Germinal center (tissue), 1 donor: ENCODE results near the gene ACO1.
A peak's percentile ranks its signal among the peaks of the same experiment; 100 is the strongest.

Experiments
- DNase-seq: peaks from one replicate; pipeline ENCODE4 v3.0.0; 2012; ENCODE audit warnings: mixed read lengths, low spot score

The ACO1 gene

DNA sequence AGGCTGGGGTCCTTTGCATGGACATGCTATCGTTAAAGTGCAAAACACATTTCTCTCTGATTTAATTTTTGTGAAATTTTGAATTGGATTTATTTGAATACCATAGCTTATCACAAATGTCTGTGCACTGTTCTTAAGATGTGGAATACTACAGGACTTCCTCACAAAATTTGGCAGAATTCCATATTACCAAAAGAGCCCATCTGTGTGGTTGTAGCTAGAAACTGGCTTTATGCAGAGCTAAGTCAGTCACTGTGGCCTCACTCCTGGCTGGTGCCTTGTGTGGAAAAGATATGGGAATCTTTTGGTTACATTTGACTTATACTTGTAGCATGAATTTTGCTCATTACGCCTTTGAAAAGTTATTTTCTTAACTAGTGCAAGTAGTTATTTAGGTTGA is 35.5 kb downstream of the ACO1 start:
- no peak for DNase-seq

DNA sequence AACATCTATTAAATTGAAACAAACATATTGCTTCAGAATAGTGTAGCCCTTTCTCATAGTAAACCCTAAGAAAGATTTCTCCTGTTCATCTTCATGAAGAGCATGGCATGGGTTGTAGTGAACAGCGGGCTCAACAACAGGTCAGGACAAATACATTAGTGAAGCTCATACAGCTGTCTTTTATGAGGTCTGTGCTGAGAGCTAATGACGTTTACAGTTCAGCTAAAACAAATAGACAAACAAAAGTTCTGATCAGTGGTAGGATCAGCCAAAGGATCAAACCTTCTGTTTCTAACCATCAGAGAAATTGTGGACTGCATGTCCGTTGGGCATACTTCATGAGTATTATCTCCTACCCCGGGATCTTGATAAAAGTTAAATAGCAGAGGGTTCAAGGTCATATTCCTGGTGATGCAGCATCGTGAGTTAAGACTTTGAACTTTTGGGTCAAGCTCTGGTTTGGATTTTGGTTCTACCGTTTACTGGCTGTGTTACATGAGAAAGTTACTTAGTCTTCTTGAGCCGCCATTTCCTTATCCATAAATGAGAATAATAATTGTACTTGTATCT is 37.9 kb downstream of the ACO1 start:
- DNase-seq, result no peak

DNA sequence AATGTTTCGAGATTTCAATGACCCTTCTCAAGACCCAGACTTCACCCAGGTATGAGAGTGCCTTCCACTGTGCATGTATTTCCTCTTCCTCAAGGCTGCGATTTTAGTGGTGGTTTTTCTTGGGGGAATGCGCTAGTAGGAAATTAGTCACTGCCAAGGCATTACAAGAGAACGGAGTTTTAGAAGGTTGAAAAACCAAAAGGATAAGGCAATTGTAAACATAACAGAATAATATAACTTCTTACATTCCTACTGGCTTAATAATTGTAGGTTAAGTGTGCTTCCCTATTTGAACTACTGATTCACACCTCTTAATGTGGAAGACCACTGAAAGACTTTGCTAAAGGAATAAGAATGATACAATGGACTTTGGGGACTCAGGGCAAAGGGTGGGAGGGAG is 38.9 kb downstream of the ACO1 start:
- DNase-seq, result no peak

DNA sequence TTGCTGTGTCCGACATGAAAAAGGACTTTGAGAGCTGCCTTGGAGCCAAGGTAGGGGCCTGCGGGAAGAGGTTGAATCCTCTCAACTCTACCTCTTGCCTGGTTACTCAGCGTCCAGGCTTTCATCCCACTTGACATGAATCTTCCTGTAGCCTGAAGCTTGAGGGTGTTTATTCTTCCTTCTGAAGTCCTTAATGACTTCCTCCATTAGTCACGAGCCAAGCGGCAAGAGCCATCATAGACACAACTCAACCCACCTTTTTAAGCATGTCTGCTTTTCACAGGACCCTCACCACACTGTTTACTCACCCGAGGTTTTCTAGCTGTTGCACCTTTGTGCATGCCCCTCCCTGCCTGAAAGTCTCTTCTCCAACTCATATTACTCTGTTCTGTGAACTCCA is 40.2 kb downstream of the ACO1 start:
- DNase-seq, result no peak

DNA sequence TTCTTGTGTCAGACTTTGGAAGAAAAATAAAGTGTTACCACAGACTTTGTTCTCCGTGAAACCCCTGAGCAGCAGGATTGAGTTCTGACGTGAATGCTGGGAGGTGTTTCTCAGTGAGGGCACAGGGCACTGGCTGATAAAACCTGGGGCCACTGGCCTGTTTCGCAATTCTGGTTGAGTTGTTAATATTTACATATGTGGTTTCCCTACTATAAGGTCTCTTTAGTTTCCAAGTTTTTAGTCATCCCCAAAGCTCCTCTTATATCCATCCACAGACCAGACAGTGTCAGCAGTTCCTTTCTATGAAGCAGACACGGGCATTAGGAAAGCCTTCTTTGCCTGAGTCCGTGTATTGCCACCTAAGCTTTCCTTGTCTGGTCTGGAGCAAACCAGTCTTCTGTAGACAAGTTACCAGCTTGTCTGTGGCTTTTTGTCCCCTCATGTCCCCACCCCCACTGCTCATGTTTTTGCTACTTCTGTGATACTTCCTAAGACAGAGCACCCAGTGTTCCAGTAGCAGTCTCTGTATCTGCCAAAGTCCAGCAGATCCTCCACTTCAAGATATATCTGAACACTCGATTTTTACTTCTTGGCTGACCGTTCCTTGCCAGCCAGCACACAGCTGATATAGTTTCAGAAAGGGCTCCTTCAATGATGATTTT is 42.0 kb downstream of the ACO1 start:
- no peak for DNase-seq

DNA sequence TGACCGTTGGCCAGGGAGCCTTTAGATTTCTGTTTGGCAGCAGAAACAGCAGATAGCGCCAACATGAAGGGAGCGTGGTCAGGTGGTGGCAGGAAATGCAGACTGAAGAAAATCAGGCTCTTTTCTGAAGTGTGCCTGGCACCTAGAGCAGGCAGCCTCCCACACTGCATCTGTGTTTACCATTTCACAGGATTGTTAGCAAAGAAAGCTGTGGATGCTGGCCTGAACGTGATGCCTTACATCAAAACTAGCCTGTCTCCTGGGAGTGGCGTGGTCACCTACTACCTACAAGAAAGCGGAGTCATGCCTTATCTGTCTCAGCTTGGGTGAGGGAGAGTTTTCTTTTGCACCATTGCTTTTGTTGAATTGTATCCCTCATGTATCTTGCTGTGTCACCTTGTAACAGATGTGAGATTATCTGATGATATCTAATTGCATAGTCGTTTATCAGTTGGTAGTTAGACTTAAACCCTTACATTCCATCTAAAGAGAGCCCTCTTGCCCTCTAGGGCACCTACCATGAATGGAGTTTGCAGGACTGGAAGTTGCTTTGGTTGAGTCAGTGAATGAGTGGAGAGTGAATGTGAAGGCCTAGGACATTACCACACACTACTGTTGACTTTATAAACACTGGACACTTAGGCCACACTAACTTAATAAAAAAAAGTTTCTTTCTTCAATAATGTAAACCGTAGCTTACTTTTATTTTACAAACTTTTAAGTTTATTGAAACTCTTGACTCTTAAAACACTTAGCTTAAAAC is 42.8 kb downstream of the ACO1 start:
- no peak for DNase-seq

DNA sequence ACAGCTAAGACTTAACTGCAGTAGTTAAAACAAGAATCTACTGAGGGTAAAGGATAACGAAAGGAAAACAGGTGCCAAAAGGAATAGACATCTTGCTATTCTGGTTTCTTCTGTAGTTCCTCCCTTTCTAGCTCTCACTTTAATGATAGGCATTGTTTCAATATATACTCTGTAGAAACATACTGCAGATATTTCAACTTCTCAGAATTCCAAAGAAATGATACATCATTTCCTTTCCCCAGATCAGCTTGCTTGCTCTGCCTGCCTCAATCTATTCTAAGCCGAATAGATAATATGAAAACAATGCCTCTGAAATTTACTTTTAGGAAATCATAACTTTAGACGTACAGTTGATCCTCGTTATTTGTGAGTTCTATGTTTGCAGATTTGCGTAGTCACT is 46.3 kb downstream of the ACO1 start:
- no peak for DNase-seq

DNA sequence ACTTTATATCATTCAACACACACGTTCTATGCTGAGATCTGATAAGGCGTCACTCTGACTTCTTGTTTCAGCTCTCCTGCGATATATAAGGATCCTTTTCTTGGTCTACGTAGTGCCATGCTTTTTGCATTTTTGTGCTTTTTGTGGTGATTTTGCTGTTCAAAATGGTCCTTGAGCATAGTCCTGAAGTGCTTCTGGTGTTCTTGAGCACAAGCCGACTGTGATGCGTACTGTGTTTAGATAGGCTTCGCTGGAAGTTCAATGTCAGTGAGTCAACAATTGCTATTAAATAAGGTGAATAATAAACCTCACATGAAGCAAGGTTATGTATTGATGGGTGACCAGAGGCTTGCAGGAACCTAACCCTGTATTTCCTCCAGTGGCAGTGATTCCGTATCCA is 46.8 kb downstream of the ACO1 start:
- DNase-seq, result no peak

DNA sequence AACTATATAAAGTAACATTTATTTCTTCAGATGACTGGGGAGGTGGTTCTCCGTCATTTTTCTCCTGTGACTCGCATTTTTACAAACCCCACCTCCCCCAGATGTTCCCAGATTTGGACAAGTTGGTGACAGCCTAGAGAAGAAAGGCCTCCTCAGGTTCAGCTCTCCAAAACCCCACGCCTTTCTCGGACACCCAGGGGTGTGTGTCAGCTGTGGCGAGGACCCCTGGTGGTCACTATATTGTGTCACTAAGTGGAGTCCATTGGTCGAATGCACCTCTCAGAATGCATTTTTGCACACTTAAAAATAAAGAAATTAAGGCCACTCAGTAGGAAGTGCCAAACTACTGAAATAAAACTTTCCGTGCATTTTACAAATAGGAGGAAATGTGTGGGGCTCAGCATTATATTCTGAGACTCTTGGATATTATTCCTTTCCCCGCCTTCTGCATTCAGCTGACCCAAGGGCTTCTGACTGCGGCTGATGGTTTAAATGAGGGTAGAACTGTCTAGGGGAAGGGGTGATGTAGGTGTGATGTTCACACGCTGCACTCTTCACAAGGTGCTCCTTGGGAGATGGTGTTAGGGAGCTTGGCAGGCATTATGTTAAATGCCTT is 47.6 kb downstream of the ACO1 start:
- peak; percentile 10 for DNase-seq

DNA sequence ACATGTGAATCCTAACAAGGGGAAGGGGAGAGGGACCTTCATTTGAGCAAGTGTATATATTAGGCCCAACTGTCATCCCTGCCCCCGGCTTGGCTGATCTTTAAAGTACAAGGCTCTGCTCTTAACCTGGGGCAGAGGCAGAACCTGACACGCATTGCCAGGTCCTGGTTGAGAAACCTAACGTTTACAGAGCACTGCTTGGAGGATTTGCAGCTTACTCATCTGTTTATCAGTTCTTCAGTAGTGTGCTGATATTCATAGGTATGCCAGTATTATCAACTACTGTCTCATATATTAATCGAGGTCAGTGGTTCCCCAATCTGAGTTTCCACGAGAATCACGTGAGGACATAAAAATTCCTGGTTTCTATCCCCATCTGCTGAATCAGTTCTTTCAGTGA is 50.4 kb downstream of the ACO1 start:
- DNase-seq, result no peak

DNA sequence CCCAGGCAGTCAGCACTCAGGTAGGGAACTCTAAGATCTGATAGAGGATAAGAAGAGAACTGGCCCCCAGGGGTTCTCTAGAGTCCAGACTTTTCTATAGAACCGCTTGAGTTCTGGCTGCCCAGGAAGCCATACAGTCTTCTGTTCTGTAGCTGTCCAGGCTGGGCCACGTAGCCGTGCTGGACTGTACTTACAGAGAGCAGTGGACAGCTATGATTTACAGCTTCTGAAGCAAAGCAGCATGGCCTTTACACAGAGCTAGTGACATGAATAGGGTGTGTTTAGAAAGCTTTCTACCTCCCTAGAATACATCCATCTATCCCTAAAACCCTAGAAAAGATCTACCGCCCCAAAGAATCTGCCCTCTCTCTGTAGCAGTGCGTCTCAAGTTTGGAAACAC is 57.2 kb downstream of the ACO1 start:
- no peak for DNase-seq

DNA sequence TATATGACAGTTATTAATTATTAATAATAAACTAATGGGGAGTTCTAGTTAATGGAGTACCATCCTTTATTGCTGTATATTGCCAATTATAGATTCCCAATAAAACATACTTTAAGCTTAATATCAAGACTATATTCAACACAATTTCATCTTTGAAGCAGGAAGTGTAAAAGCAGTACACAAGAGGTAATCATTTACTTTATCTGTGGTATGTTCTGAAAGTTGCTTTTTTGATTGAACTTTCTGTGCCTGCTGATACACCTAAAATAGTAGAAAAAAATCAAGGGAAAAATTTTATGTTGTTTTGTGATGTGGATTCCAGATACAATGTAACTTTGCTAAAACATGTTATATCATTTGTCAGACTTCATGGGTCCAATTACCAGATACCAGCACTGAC is 58.0 kb downstream of the ACO1 start:
- DNase-seq, result no peak

DNA sequence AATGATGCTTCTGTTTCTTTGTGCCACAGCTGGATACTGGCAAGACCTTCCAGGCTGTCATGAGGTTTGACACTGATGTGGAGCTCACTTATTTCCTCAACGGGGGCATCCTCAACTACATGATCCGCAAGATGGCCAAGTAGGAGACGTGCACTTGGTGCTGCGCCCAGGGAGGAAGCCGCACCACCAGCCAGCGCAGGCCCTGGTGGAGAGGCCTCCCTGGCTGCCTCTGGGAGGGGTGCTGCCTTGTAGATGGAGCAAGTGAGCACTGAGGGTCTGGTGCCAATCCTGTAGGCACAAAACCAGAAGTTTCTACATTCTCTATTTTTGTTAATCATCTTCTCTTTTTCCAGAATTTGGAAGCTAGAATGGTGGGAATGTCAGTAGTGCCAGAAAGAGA is 65.5 kb downstream of the ACO1 start:
- no peak for DNase-seq

DNA sequence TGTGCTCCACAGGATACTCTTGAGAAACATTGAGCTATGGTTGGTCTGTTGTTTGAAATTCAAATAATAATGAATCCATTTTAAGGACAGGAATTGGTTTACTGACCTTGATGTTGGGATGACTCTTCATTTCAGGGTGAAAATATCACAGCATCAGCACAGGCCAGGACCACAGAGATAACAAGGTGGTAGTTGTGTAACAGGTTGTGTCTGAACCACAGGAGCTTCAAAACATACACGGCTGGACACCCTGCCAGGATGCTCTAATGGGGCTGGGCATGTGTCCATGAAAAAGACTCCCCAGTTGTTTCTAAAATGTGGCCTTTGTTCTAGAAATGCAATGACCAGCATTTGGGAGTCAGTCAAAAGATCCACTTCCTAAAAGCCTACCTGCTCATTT is 69.8 kb downstream of the ACO1 start:
- DNase-seq, result no peak

DNA sequence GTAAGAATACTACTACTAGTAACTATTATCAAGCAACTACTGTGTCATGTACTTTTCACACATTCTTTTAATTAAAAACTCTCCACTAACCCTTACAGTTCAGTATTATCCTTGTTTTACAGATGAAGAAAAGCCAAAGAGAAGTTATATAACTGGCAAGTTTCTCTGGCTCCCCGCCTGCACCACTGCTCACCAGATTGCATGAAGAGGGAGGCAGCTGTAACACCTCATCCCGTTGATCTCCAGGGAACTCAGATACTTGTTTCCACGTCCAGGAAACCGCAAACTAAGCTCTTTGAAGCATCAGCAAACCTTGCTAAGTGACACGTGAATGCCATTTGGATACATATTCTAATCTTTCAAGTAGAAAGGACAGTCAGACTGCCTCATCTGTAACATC is 71.3 kb downstream of the ACO1 start:
- DNase-seq, result no peak

DNA sequence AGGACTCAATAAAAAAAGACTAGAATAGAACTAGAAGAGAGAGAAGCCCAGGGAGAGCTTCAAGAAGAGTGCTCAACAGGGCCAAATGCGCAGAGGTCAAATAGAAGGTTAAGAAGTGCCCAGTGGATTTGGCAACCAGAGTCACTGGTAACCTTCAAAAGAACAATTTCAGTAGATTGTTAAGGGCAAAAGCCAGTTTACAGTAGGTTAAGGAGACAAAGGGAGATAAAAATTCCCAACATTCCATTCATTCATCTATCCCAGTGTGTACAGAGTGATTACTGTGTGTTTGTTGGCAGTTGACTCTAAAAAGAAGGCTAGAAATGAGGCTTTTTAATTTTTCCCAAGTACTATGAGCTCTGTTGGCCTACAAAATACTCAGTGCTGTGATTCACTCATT is 72.1 kb downstream of the ACO1 start:
- no peak for DNase-seq

DNA sequence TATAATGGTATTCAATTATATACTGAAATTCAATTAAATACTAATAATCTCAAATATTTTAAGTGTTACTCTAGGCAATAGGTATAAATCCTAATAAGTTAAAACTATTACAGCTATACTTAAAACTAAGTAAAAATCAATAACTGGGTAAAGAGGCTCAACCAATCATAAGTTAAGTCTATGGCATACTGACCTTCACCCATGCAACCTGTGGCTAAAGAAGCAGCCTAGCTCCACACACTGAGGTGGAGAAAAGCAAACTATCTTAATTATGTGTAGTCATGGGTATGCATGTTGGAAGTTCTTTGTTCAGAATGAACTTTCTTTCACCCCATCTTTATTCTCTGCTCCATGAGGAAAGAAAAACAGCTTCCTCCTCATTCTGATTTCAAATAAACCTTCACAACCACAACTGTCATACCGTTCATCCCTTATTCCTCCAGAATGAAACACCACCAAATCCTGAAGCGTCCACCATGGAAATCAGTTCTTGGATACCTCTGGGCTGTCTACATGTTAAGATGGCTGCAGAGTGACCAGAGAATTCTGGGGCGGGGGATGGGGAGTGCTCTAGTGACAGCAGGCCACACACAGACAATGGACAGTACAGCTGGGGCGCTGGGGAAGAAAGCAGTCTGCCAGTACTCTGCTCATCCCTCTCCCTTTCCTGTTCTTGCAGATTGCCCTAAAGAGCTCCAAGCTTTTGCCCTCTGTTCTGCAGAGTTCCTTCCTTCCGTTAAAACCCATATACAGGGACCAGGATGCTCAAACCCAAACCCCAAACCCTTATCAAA is 79.3 kb downstream of the ACO1 start:
- no peak for DNase-seq

DNA sequence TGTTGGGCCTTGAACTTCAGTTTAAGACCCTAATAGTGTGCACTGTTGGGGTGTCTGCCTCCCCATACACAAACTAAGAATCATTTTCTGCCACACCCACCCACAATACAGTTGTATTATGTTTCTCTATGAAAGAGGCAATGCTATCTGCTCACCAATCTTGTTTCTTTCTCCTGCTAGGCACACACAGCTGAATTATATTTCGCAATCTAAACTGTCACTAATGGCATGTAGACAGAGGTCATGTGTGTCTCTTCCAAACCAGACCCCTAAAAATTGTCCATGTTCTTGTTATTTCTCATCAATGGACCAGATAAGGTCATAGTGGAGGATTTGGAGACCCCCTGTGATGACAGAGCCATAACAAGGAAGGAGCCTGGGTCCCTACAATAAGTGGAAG is 84.3 kb downstream of the ACO1 start:
- no peak for DNase-seq

DNA sequence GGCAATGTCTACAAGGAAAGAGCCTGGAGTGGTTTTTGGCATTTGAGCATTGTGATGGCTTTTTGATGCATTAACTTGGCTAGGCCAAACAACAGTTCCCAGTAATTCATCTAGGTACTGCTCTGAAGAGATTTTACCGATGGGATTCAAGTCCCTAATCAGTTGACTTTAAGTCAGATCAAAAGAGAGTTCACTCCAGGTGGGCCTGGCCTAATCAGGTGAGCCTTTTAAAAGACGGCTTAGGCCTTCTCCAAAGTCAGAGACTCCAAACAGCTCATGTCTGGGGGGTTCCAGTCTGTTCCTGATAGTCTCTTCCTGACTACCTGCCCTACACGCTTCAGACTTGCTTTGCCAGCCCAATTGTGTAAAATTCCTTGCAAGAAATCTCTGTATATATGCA is 87.9 kb downstream of the ACO1 start:
- no peak for DNase-seq

DNA sequence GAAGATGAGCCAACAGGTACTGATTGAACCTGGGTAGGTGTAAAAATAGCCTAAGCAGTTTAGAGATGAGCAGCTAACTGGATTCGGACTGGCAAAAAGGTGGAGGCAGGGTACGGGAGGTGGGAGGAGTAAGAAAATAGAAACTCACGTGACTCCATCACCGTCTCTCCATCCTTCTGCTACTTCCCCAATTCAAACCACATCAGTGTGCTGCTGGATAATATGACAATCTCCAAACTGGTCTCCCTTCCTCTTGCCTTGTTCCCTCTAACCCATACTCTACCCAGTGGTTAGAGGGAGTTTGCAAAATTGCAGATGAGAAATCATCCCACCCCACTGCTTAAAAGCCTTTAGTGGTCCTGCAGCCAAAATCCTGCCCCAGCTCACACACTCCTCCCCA is 98.9 kb downstream of the ACO1 start:
- DNase-seq, result no peak

DNA sequence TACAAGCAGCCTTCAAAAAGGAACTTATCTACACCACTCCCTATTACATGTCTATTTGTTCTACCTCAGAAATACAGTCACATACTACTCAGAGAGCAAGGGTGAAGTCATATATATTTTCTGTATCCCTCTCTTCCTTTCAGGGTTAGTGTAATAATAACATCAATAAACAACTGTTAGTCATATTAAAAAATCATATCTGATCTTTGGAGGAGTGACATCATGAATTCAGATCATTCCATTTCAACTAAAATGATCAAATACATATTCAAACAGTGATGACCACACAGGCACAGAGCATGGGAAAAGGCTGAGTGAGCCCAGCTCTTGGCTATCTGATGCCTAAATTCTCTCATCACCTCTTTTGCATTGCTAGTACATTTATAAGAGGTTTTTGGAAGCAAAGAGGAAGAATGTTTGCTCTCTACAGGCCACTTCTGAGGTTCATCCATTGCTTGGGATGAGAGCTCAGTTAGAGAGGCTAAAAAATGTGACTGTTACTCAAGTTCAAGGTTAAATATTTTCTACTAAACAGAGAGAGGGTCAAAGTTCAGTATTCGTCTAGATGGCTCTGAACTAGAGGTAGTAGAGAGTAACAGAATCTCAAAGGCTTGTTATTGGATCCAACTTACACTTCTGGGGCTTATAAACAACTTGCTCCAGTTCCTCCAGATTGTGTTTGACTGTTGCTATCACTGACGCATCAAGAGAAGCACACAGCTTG is 102.6 kb downstream of the ACO1 start:
- no peak for DNase-seq

DNA sequence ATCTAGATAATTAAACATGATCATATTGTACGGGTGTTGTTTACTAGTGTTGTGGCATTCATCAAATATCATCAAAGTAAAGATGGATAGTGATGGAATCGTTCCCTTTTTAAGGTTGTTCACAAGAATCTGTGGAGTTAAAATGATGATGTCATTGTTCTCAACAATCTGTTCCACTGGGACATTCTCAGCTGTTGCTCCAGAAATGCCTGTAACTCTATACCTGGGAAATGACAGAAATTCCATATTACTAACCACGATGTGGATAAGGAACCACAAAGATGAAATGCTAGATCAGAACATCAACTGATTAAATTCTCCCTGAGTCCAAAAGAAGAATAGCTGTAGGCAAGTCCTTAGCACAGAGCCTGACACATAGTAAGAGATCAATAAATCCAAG is 103.5 kb downstream of the ACO1 start:
- DNase-seq, result no peak
